GM18511 (cell line): ENCODE measurements around the gene SMPD3.
"Not testable (repeated sequence)": the region's sequence is repeated elsewhere in the genome, so short reads cannot be mapped to it uniquely, and the experiment has no call there.

Source experiments
- ATAC-seq: cut with Tn5 transposase; IDR thresholded peaks from one replicate; pipeline ENCODE4 v1.9.1; 2021; ENCODE audit warnings: mild to moderate bottlenecking, moderate library complexity; ENCODE audit not compliant: unreplicated experiment

SMPD3 gene

GRCh38 chr16:68448360-68448970 is at the start of gene SMPD3:
Gene SMPD3 (minus strand): TSS chr16:68448508. CDS start chr16:68372181, 76,327 bp downstream.
- peak; percentile 92 for ATAC-seq

- no peak for ATAC-seq
Observed at GRCh38 chr16:68496689-68497088, 48.4 kb upstream of the SMPD3 start.

GRCh38 chr16:68494261-68494660 is 46.0 kb upstream of the SMPD3 start:
- ATAC-seq: not testable (repeated sequence)

GRCh38 chr16:68493412-68494070 is 45.2 kb upstream of the SMPD3 start:
- ATAC-seq: no peak

GRCh38 chr16:68492543-68493411 is 44.5 kb upstream of the SMPD3 start:
- ATAC-seq: no peak

- ATAC-seq: no peak
Observed at GRCh38 chr16:68492151-68492542, 43.8 kb upstream of the SMPD3 start.

GRCh38 chr16:68491576-68491950 is 43.3 kb upstream of the SMPD3 start:
- no peak for ATAC-seq

GRCh38 chr16:68490829-68491575 is 42.7 kb upstream of the SMPD3 start:
- ATAC-seq: peak; percentile 55

- ATAC-seq: no peak
Observed at GRCh38 chr16:68490358-68490757, 42.0 kb upstream of the SMPD3 start.

GRCh38 chr16:68488554-68488953 is 40.2 kb upstream of the SMPD3 start:
- ATAC-seq: no peak

GRCh38 chr16:68487669-68488068 is 39.4 kb upstream of the SMPD3 start:
- no peak for ATAC-seq

- ATAC-seq: no peak
Observed at GRCh38 chr16:68487203-68487514, 38.9 kb upstream of the SMPD3 start.

- no peak for ATAC-seq
Observed at GRCh38 chr16:68486502-68487202, 38.3 kb upstream of the SMPD3 start.

GRCh38 chr16:68481636-68482035 is 33.3 kb upstream of the SMPD3 start:
- no peak for ATAC-seq

- no peak for ATAC-seq
Observed at GRCh38 chr16:68480084-68480995, 32.0 kb upstream of the SMPD3 start.

GRCh38 chr16:68479271-68479670 is 31.0 kb upstream of the SMPD3 start:
- no peak for ATAC-seq

- no peak for ATAC-seq
Observed at GRCh38 chr16:68478526-68479250, 30.4 kb upstream of the SMPD3 start.

GRCh38 chr16:68475071-68475470 is 26.8 kb upstream of the SMPD3 start:
- ATAC-seq: no peak
